Neural cell (in vitro differentiated cells): Measurements from ENCODE around the gene PDCD1. TPM values are rescaled to one million over a fixed set of nuclear protein-coding genes. Genes with fewer than 3 reads are reported as not detected.

ENCODE experiments used
- H2AFZ ChIP-seq: fragments of 200-600, 300-800 bp; sonication (generic), shearing (Covaris generic); 2 replicates; pipeline ENCODE4 v1.6.0; 2014; ENCODE audit warnings: low read depth, mild to moderate bottlenecking, antibody characterized with exemption, low read length, moderate library complexity
- H3F3A ChIP-seq: fragments of 200-600 bp; shearing (Covaris generic); 2 replicates; pipeline ENCODE4 v1.6.1; 2016; ENCODE audit warnings: mild to moderate bottlenecking, moderate library complexity, mixed read lengths, antibody characterized with exemption, low read length; ENCODE audit not compliant: insufficient read depth, poor library complexity, severe bottlenecking
- H3K27ac ChIP-seq: fragments of 200-600, 300-800 bp; sonication (generic), shearing (Covaris generic); 2 replicates; pipeline ENCODE4 v1.5.1; 2014; ENCODE audit warnings: mild to moderate bottlenecking, low read length, moderate library complexity
- H3K27me3 ChIP-seq: fragments of 300-800, 200-600 bp; sonication (generic), shearing (Covaris generic); 2 replicates; pipeline ENCODE4 v1.6.0; 2014; ENCODE audit warnings: mild to moderate bottlenecking, low read depth, low read length, moderate library complexity; ENCODE audit not compliant: insufficient read depth
- H3K36me3 ChIP-seq: fragments of 300-800, 200-600 bp; sonication (generic), shearing (Covaris generic); 2 replicates; pipeline ENCODE4 v1.5.1; 2014; ENCODE audit warnings: mild to moderate bottlenecking, antibody characterized with exemption, low read length, moderate library complexity; ENCODE audit not compliant: insufficient read depth
- H3K4me2 ChIP-seq: fragments of 300-800, 200-600 bp; sonication (generic), shearing (Covaris generic); 2 replicates; pipeline ENCODE4 v1.6.0; 2014; ENCODE audit warnings: mild to moderate bottlenecking, low read length
- H3K4me3 ChIP-seq: fragments of 300-800, 200-600 bp; sonication (generic), shearing (Covaris generic); 2 replicates; pipeline ENCODE4 v1.5.1; 2014; ENCODE audit warnings: mild to moderate bottlenecking, low read length, moderate library complexity
- H3K79me2 ChIP-seq: fragments of 200-600 bp; shearing (Covaris generic); replicated peaks from 2 replicates; pipeline ENCODE4 v1.6.0; 2014; ENCODE audit warnings: mild to moderate bottlenecking, low read length, moderate library complexity; ENCODE audit not compliant: insufficient read depth
- H3K9ac ChIP-seq: fragments of 300-800, 200-600 bp; sonication (generic), shearing (Covaris generic); 2 replicates; pipeline ENCODE4 v1.6.1; 2016; ENCODE audit warnings: mild to moderate bottlenecking, low read length, mixed read lengths
- H3K9me2 ChIP-seq: fragments of 200-600 bp; shearing (Covaris generic); 2 replicates; pipeline ENCODE4 v1.6.1; 2016; ENCODE audit warnings: mild to moderate bottlenecking, low read length, mixed read lengths; ENCODE audit not compliant: insufficient read depth
- H3K9me3 ChIP-seq: fragments of 200-600, 300-800 bp; sonication (generic), shearing (Covaris generic); 2 replicates; pipeline ENCODE4 v1.6.1; 2016; ENCODE audit warnings: mild to moderate bottlenecking, mixed run types, low read length, moderate library complexity, mixed read lengths
- H4K20me1 ChIP-seq: fragments of 200-600 bp; shearing (Covaris generic); 2 replicates; pipeline ENCODE4 v1.6.1; 2016; ENCODE audit warnings: mild to moderate bottlenecking, mixed run types; ENCODE audit not compliant: insufficient read depth
- EP300 ChIP-seq: fragments of 450-650 bp; conservative IDR thresholded peaks from 2 replicates; pipeline ENCODE4 v1.6.1; 2014; ENCODE audit warnings: antibody characterized with exemption, mild to moderate bottlenecking, moderate library complexity; ENCODE audit not compliant: poor library complexity, severe bottlenecking
- EZH2 ChIP-seq: fragments of 200-600, 300-800 bp; shearing (Covaris generic), sonication (generic); IDR thresholded peaks from 2 replicates; pipeline ENCODE4 v1.6.1; 2014; ENCODE audit warnings: antibody characterized with exemption, low read length, borderline replicate concordance, mild to moderate bottlenecking; ENCODE audit not compliant: insufficient read depth, poor library complexity, severe bottlenecking
- MXI1 ChIP-seq: fragments of 450-650 bp; conservative IDR thresholded peaks from 2 replicates; pipeline ENCODE4 v1.6.1; 2014; ENCODE audit warnings: antibody characterized with exemption, mild to moderate bottlenecking; ENCODE audit not compliant: poor library complexity, severe bottlenecking
- POLR2AphosphoS5 ChIP-seq: IDR thresholded peaks from 2 replicates; pipeline ENCODE4 v1.6.1; 2012
- RAD21 ChIP-seq: fragments of 450-650 bp; conservative IDR thresholded peaks from 2 replicates; pipeline ENCODE4 v1.6.1; 2014; ENCODE audit warnings: antibody characterized with exemption, mild to moderate bottlenecking, moderate library complexity
- SMC3 ChIP-seq: fragments of 450-650 bp; conservative IDR thresholded peaks from 2 replicates; pipeline ENCODE4 v1.6.1; 2014; ENCODE audit warnings: antibody characterized with exemption, mild to moderate bottlenecking, moderate library complexity; ENCODE audit not compliant: poor library complexity
- TAF1 ChIP-seq: IDR thresholded peaks from 2 replicates; pipeline ENCODE4 v1.6.1; 2012; ENCODE audit warnings: low read depth
- polyA plus RNA-seq: library from polyadenylated mRNA; depleted of rRNA; stranded (reverse); fragments of >200 nt; gene quantifications from 2 replicates; pipeline ENCODE4 v1.2.3, GENCODE V29; 2014
- TF ChIP-seq, protein P1 (sequence below): IDR thresholded peaks from 2 replicates; pipeline ENCODE4 v1.6.1; 2012; ENCODE audit warnings: borderline replicate concordance
- TF ChIP-seq, protein P2 (sequence below): fragments of 450-650 bp; IDR thresholded peaks from 2 replicates; pipeline ENCODE4 v1.5.1; 2014; ENCODE audit warnings: antibody characterized with exemption, mild to moderate bottlenecking, moderate library complexity; ENCODE audit not compliant: poor library complexity, severe bottlenecking

The PDCD1 gene
- polyA plus RNA-seq, 1 donor from 2014 or later: not detected

DNA sequence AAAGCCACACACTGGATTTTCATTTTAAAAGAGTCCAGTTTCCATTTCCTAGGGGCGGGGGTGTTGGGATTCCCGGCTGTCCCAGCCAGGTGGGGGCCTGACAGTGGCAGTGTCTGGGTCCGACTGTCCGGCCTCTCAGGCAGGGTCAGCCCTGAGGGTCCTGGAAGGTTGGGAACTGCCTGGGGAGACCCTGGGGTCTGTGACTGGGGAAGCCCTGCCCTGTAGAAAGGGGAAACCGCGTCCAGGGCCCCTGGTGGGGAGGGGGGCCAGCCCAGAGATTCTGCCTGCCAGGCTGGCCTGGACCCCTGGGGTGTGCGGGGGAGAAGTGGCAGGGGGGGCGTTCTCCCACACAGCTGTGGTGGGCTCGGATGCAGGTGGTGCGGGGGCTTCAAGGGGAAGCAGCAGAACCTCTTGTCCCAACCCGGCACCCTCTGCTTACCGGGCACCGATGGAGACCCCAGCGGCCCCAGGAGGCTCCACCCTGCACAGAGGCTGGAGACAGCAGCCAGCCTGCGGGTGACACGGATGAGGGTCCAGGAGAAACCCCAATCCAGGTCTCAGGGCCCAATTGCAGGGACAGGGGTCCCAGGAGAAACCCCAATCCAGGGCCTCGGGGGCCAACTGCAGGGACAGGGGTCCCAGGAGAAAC, 15.7 kb upstream of the PDCD1 start:
- H3K9me2 ChIP-seq: no peaks in the 10 kb centered on the region
- H3K27me3 ChIP-seq: no peaks in the 10 kb centered on the region
- TF ChIP-seq, protein P1, sequence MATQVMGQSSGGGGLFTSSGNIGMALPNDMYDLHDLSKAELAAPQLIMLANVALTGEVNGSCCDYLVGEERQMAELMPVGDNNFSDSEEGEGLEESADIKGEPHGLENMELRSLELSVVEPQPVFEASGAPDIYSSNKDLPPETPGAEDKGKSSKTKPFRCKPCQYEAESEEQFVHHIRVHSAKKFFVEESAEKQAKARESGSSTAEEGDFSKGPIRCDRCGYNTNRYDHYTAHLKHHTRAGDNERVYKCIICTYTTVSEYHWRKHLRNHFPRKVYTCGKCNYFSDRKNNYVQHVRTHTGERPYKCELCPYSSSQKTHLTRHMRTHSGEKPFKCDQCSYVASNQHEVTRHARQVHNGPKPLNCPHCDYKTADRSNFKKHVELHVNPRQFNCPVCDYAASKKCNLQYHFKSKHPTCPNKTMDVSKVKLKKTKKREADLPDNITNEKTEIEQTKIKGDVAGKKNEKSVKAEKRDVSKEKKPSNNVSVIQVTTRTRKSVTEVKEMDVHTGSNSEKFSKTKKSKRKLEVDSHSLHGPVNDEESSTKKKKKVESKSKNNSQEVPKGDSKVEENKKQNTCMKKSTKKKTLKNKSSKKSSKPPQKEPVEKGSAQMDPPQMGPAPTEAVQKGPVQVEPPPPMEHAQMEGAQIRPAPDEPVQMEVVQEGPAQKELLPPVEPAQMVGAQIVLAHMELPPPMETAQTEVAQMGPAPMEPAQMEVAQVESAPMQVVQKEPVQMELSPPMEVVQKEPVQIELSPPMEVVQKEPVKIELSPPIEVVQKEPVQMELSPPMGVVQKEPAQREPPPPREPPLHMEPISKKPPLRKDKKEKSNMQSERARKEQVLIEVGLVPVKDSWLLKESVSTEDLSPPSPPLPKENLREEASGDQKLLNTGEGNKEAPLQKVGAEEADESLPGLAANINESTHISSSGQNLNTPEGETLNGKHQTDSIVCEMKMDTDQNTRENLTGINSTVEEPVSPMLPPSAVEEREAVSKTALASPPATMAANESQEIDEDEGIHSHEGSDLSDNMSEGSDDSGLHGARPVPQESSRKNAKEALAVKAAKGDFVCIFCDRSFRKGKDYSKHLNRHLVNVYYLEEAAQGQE: no peak
- TF ChIP-seq EP300 (no peak), POLR2AphosphoS5 (no peak), SMC3 (no peak), EZH2 (no peak), TAF1 (no peak), RAD21 (no peak), MXI1 (no peak)
- TF ChIP-seq, protein P2, sequence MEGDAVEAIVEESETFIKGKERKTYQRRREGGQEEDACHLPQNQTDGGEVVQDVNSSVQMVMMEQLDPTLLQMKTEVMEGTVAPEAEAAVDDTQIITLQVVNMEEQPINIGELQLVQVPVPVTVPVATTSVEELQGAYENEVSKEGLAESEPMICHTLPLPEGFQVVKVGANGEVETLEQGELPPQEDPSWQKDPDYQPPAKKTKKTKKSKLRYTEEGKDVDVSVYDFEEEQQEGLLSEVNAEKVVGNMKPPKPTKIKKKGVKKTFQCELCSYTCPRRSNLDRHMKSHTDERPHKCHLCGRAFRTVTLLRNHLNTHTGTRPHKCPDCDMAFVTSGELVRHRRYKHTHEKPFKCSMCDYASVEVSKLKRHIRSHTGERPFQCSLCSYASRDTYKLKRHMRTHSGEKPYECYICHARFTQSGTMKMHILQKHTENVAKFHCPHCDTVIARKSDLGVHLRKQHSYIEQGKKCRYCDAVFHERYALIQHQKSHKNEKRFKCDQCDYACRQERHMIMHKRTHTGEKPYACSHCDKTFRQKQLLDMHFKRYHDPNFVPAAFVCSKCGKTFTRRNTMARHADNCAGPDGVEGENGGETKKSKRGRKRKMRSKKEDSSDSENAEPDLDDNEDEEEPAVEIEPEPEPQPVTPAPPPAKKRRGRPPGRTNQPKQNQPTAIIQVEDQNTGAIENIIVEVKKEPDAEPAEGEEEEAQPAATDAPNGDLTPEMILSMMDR: no peak
- no peaks in the 10 kb centered on the region for H3K79me2 ChIP-seq
- H3K36me3 ChIP-seq: no peaks in the 10 kb centered on the region
- H4K20me1 ChIP-seq: no peaks in the 10 kb centered on the region
- H3K4me3 ChIP-seq: no peak overlapping the region
- H3K9ac ChIP-seq: no peak overlapping the region
- no peak overlapping the region for H3K27ac ChIP-seq
- H3F3A ChIP-seq: no peaks in the 10 kb centered on the region
- H3K4me2 ChIP-seq: no peak overlapping the region
- H2AFZ ChIP-seq: no peak overlapping the region
- no peaks in the 10 kb centered on the region for H3K9me3 ChIP-seq

DNA sequence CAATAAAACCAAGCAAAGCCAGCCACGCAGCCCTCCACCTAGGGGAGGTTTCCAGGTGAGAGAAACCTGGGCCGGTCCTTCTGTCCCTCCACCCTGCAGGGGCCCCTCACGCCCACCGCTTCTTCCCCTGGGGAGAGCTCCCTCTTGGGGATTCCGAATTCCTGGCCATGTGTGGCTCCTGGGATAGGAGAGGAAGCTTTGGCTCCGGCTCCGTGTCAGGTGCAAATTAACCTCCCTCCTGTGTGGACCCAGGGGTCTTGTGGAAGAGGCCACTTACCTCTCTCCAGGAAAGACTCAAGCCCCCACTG, 15.1 kb upstream of the PDCD1 start:
- no peak overlapping the region for H3K4me2 ChIP-seq
- TF ChIP-seq, protein P2: no peak
- TF ChIP-seq, protein P1: no peak
- TF ChIP-seq EZH2: no peak
- TF ChIP-seq SMC3: no peak
- no peak for TF ChIP-seq RAD21
- no peak for TF ChIP-seq POLR2AphosphoS5
- TF ChIP-seq MXI1: no peak
- TF ChIP-seq EP300: no peak
- TF ChIP-seq TAF1: no peak

More for the DNA sequence above, 15.1 kb upstream of the PDCD1 start:
- H2AFZ ChIP-seq: no peak overlapping the region
- no peak overlapping the region for H3K9ac ChIP-seq
- no peak overlapping the region for H3K27ac ChIP-seq
- H3K4me3 ChIP-seq: no peak overlapping the region
- no peaks in the 10 kb centered on the region for H3F3A ChIP-seq
- H3K9me2 ChIP-seq: no peaks in the 10 kb centered on the region
- H3K36me3 ChIP-seq: no peaks in the 10 kb centered on the region
- no peaks in the 10 kb centered on the region for H4K20me1 ChIP-seq
- H3K27me3 ChIP-seq: no peaks in the 10 kb centered on the region
- H3K79me2 ChIP-seq: no peaks in the 10 kb centered on the region
- no peaks in the 10 kb centered on the region for H3K9me3 ChIP-seq
